Medulla oblongata (tissue), 1 donor: Measurements from ENCODE around the gene EBF4.

Experiments
- DNase-seq: peaks from one replicate; pipeline ENCODE4 v3.0.0-alpha.2; 2015; ENCODE audit errors: extremely low spot score

The EBF4 gene

DNA sequence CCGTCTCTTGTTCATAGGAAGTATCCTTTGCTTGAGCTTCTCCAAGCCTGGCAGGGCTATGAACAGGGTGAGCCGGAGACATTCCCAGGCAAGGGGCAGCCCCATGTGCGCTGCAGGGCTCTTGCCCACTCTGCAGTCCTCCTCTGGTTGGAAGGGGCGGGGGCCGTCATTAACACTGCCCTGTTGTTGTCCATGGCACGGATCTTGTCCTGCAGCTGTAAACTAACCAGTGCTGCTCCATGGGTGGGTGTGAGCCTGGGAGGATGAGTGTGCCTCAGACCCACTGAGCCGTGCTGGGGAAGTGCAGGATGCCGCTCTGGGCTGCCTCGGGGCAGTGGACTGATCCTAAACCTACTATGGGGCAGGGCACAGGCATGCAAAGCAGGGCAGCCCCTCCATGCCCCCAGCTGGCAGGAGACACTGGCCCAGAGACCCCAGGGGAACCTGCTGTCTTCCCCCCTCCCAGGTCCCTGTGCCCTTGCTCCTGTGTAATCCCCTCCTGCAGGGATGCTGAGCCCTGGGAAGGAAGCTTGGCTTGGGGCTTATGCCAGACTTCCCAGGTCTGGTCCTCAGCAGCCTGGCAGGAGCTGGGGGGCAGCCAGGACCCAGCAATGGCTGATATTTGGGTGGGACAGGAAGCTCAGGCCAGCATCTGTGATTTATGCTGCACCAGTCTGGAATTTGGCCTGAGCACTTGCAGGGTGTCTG is 8.5 kb downstream of the EBF4 start:
- DNase-seq = peak; percentile 34

DNA sequence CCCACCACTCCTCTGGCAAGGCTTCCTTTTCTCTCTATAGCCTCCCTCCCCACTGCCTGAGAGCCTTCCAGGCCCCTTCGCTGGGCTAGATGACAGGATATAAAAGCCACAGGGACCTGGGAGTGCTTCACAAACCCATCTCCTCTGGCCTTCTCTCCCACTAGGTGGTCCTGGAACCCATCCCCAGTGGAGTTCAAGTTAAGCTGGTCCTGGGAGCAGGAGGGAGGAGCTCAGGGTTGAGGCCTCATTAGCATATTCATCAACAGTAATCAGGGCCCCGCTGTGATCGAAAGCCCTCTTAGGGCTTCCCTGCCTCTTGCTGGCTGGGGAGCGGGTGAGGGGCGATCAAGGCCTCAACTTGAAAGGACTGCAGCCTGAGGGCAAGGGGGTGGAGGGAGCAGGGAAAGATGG is 9.1 kb downstream of the EBF4 start:
- no peak for DNase-seq

GRCh38 chr20:2703716-2704475 is 11.3 kb downstream of the EBF4 start:
- no peak for DNase-seq

- DNase-seq = no peak
These were observed 13.5 kb downstream of the EBF4 start for GRCh38 chr20:2705931-2706645.

DNA sequence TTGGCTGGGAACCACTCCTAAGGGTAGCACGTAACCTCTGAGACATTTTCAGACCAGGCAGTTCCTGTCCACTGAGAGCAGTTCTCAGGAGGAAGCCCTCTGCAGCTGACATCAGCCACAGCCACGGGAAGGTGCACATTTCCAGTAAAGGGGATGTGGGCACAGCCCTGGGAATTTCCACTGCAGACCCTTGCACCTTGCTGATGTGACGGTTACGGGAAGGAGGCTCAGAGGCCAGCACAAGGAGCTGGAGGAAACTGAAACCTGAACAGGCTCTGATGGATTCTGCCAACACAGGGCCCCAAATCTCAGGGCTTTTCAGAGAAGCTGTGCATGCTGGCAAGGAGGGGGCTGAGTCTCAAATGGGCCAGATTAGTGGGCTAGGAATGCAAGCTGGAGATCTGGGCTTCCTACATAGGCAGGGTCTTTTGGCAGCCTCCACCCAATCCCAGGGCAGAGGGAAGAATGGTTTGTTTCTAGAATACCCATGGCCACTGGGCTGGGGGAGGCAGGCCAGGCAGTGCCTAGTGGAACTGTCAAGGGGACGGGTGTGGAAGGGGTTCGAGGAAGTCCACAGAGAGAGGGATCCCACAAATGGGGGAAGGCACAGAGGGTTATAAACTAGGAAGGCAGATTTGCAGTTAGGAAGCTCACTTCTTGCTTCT is 14.2 kb downstream of the EBF4 start:
- DNase-seq = no peak

- DNase-seq = no peak
These were observed 14.9 kb downstream of the EBF4 start for GRCh38 chr20:2707353-2708072.

GRCh38 chr20:2708073-2708415 is 15.5 kb downstream of the EBF4 start:
- DNase-seq = no peak

DNA sequence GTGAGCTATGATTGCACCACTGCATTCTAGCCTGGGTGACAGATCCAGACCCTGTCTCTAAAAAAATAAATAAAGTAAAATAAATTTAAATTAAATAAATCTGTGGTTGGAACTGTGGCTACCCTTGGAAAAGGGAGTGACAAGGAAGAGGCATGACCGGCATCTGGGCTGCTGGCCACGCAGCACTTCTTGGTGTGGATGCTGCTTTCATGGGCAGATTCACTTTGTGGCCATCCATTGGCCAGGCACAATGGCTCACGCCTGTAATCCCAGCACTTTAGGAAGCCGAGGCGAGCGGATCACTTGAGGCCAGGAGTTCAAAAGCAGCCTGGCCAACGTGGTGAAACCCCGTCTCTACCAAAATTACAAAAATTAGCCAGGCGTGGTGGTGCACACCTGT is 16.1 kb downstream of the EBF4 start:
- no peak for DNase-seq

GRCh38 chr20:2709205-2709981 is 16.8 kb downstream of the EBF4 start:
- no peak for DNase-seq

- DNase-seq = no peak
These were observed 20.7 kb downstream of the EBF4 start for GRCh38 chr20:2713285-2713684.

- DNase-seq = no peak
These were observed 36.7 kb downstream of the EBF4 start for GRCh38 chr20:2729251-2729713.

- DNase-seq = no peak
These were observed 37.2 kb downstream of the EBF4 start for GRCh38 chr20:2729791-2730190.

DNA sequence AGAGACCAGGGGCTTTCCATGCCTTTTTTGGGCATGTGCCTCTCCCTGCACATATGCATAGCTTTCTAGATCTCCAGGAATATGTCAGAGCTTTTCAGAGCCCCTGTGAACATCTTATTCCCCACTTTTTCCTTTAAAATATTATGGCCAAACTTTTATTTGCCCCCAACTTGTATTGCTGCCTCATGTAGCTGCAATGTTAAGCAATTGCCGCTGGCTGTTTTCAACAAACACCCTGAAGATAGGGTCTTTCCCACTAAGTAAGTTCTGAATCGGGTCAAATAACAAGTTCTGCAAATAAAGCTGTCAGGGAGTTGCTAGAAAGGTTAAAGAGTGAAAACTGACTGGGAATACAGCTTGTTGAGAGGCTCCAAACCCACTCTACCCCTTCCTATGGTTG is 42.3 kb downstream of the EBF4 start:
- no peak for DNase-seq

GRCh38 chr20:2736441-2736840 is 43.9 kb downstream of the EBF4 start:
- no peak for DNase-seq

DNA sequence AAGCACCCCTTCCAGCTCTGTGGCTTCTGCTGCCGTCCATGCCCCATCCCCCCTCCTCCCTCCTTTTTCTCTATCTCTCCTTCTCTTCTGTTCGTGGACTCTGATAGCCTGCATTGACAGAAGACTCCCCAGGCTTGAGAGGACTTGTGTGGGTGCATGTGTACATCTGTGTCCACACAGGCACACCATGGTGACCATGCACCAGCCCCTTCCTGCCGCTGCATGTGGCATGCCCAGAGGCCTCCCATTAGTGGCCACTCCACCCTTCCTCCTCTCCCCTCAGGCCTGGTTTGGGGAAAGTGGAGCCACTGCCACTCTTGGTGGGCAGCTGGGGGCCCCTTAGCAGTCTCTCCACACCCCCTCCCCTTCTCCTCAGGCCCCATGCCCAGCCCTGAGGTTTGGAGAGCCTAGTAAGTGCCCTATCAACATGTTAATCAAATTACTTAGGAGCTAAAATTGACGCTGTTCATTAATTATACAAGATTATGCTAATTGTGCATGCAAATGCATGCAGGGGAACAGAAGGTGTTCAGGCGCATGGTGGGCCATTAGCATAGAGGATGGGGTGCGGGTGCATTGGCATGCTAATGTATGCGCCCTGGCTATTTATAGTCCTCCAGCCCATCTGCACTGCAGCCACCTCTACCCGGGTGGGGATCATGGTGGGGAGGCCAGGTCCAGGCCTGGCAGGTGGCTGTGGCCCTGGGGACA is 45.9 kb downstream of the EBF4 start:
- DNase-seq = no peak

- no peak for DNase-seq
These were observed 46.4 kb downstream of the EBF4 start for GRCh38 chr20:2739042-2739398.

GRCh38 chr20:2740702-2741101 is 48.1 kb downstream of the EBF4 start:
- no peak for DNase-seq

GRCh38 chr20:2741463-2741862 is 48.9 kb downstream of the EBF4 start:
- no peak for DNase-seq

DNA sequence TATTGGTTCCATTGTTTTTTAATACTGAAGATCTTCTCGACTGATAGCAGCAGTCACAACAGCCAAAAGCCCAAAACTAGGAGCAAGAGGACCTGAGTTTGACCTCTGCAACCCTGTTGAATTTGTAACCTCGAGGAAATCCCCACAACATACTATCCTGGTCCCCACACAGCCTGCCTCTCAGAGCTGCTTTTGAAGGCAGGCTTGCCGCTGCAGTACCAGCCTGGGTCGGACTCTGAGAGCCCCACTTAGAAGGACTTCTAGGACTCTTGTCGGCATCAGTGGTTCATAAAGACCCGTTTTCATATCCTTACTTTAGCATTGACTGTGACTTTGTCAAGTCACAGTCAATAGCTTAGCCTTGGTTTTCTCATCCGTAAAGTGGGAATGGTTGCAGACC is 49.3 kb downstream of the EBF4 start:
- no peak for DNase-seq

- DNase-seq = no peak
These were observed 49.9 kb downstream of the EBF4 start for GRCh38 chr20:2742431-2742830.
